Stimulated activated CD8-positive, alpha-beta memory T cell treated with anti-CD3 and anti-CD28 coated beads, Interleukin-2, amount 100 ng/mL, for 48 hours (primary cell): ENCODE results near the gene EED.
"Not testable (repeated sequence)": the region's sequence is repeated elsewhere in the genome, so short reads cannot be mapped to it uniquely, and the experiment has no call there.

Source experiments
- DNase-seq, 2 donors: peaks; one replicate each; pipeline ENCODE4 v3.0.0-alpha.2; 2020; ENCODE audit warnings: low read depth in 2 of 2

EED gene

GRCh38 chr11:86219311-86220193 lies 25.0 kb upstream of the EED start:
- no peak for DNase-seq

GRCh38 chr11:86220653-86221052 lies 23.9 kb upstream of the EED start:
- DNase-seq = no peak

GRCh38 chr11:86222081-86222480 lies 22.5 kb upstream of the EED start:
- DNase-seq = no peak

- not testable (repeated sequence) for DNase-seq
These were observed 20.0 kb upstream of the EED start for GRCh38 chr11:86224575-86224974.

- DNase-seq = not testable (repeated sequence)
These were observed 19.2 kb upstream of the EED start for GRCh38 chr11:86225344-86225743.

- DNase-seq = no peak
These were observed 16.1 kb upstream of the EED start for GRCh38 chr11:86228269-86229038.

- DNase-seq = peak in 1 of 2 donors; percentile 36
These were observed 15.6 kb upstream of the EED start for GRCh38 chr11:86229039-86229330.

- DNase-seq = no peak
These were observed 14.3 kb upstream of the EED start for GRCh38 chr11:86230179-86230804.

- DNase-seq = no peak
These were observed 13.6 kb upstream of the EED start for GRCh38 chr11:86230921-86231434.

- DNase-seq = no peak
These were observed 12.0 kb upstream of the EED start for GRCh38 chr11:86232556-86232955.

GRCh38 chr11:86234831-86235461 lies 9.6 kb upstream of the EED start:
- DNase-seq = no peak

- DNase-seq = no peak
These were observed 7.2 kb upstream of the EED start for GRCh38 chr11:86237267-86237804.

GRCh38 chr11:86240164-86240563 lies 4.4 kb upstream of the EED start:
- DNase-seq = no peak

- no peak for DNase-seq
These were observed 2.5 kb upstream of the EED start for GRCh38 chr11:86241956-86242535.

- DNase-seq = no peak
These were observed 1.2 kb upstream of the EED start for GRCh38 chr11:86243396-86243795.

- peak; percentile 77 to 84 for DNase-seq
These were observed 461 bp upstream of the EED start for GRCh38 chr11:86244063-86244521.

- peak in 1 of 2 donors; percentile 9 for DNase-seq
These were observed 1.1 kb downstream of the EED start for GRCh38 chr11:86245369-86246292.

- no peak for DNase-seq
These were observed 1.7 kb downstream of the EED start for GRCh38 chr11:86246293-86246675.

GRCh38 chr11:86247608-86248007 lies 3.1 kb downstream of the EED start:
- no peak for DNase-seq

GRCh38 chr11:86248609-86249008 lies 4.1 kb downstream of the EED start:
- DNase-seq = peak in 1 of 2 donors; percentile 14
